A673 (cell line): ENCODE measurements around the gene RPL35A. TPM values are rescaled to one million over a fixed set of nuclear protein-coding genes. Genes with fewer than 3 reads are reported as not detected.
"Not testable (repeated sequence)": the region's sequence is repeated elsewhere in the genome, so short reads cannot be mapped to it uniquely, and the experiment has no call there.

Experiments
- BruUV-seq: library from RNA; stranded (reverse); fragments of 400-500 nt; replicated peaks from 2 replicates; lab custom pipeline; 2021; lab: Mats Ljungman, UMichigan
- CTCF ChIA-PET: fragments of 300-600 bp; sonication (Branson Sonifier 250); formaldehyde crosslinking; loops from one replicate; lab custom pipeline; 2022; ENCODE audit warnings: antibody characterized with exemption; lab: Charles Lee
- POLR2A ChIA-PET: fragments of 300-600 bp; sonication (Branson Sonifier 250); formaldehyde crosslinking; loops from one replicate; lab custom pipeline; 2022; ENCODE audit warnings: antibody characterized with exemption; ENCODE audit not compliant: low non-redundant PET; lab: Charles Lee
- DNase-seq: peaks from one replicate; pipeline ENCODE4 v3.0.0-alpha.2; 2015; ENCODE audit warnings: low spot score
- H3K27ac ChIP-seq: fragments of 200-600 bp; sonication (generic); 2 replicates; pipeline ENCODE4 v1.5.1; 2016; ENCODE audit warnings: mixed run types, low read depth, mild to moderate bottlenecking, mixed read lengths, antibody characterized with exemption, low read length; ENCODE audit not compliant: poor library complexity, severe bottlenecking
- H3K27me3 ChIP-seq: fragments of 200-600 bp; sonication (generic); replicated peaks from 2 replicates; pipeline ENCODE4 v1.6.1; 2017; ENCODE audit warnings: mixed run types, low read depth, mild to moderate bottlenecking, mixed read lengths, antibody characterized with exemption, low read length; ENCODE audit not compliant: insufficient read depth, poor library complexity
- H3K36me3 ChIP-seq: fragments of 200-600 bp; sonication (generic); 2 replicates; pipeline ENCODE4 v1.6.1; 2016; ENCODE audit warnings: mixed run types, mild to moderate bottlenecking, mixed read lengths, antibody characterized with exemption, low read length; ENCODE audit not compliant: insufficient read depth, poor library complexity, severe bottlenecking
- H3K4me1 ChIP-seq: fragments of 200-600 bp; sonication (generic); 2 replicates; pipeline ENCODE4 v1.6.1; 2017; ENCODE audit warnings: mixed run types, mild to moderate bottlenecking, mixed read lengths, antibody characterized with exemption, low read length; ENCODE audit not compliant: insufficient read depth, poor library complexity, severe bottlenecking
- H3K4me3 ChIP-seq: fragments of 200-600 bp; sonication (generic); 2 replicates; pipeline ENCODE4 v1.5.1; 2016; ENCODE audit warnings: low read depth, mixed run types, mild to moderate bottlenecking, mixed read lengths, low read length; ENCODE audit not compliant: poor library complexity, severe bottlenecking
- H3K9me3 ChIP-seq: fragments of 200-600 bp; sonication (generic); 2 replicates; pipeline ENCODE4 v1.6.1; 2016; ENCODE audit warnings: mixed run types, low read depth, mild to moderate bottlenecking, mixed read lengths, antibody characterized with exemption, low read length; ENCODE audit not compliant: poor library complexity, severe bottlenecking
- EZH2 ChIP-seq: fragments of 200-600 bp; sonication (generic); IDR thresholded peaks from 2 replicates; pipeline ENCODE4 v1.6.1; 2017; ENCODE audit warnings: borderline replicate concordance, low read depth, mild to moderate bottlenecking, mixed read lengths, antibody characterized with exemption, low read length; ENCODE audit not compliant: poor library complexity, severe bottlenecking
- intact Hi-C: fragments of 100-400 bp; cut with micrococcal nuclease; formaldehyde crosslinking; loops from one replicate; pipeline ENCODE4 v1.10.0; 2022; ENCODE audit not compliant: unreplicated experiment
- total RNA-seq: library from RNA; stranded (reverse); gene quantifications from 2 replicates; pipeline ENCODE4 v1.2.3, GENCODE V29; 2021
- TF ChIP-seq, protein P1 (sequence below): fragments of 300-800, 200-600 bp; sonication (generic); conservative IDR thresholded peaks from 2 replicates; pipeline ENCODE4 v1.5.1; 2017; ENCODE audit warnings: low read depth, mild to moderate bottlenecking, antibody characterized with exemption, low read length, moderate library complexity, mixed read lengths

Gene RPL35A
- total RNA-seq, 1 experiment from 2014 or later, result 1,102 TPM

- CTCF ChIA-PET, result no interaction called here
- Histone ChIP-seq H3K9me3 (no peaks in the 10 kb centered on the region), H3K4me3 (no peak overlapping the region), H3K27me3 (no peaks in the 10 kb centered on the region), H3K36me3 (no peaks in the 10 kb centered on the region), H3K27ac (no peak overlapping the region), H3K4me1 (peaks cover 6% of the 10 kb centered on the region)
- TF ChIP-seq, protein P1, sequence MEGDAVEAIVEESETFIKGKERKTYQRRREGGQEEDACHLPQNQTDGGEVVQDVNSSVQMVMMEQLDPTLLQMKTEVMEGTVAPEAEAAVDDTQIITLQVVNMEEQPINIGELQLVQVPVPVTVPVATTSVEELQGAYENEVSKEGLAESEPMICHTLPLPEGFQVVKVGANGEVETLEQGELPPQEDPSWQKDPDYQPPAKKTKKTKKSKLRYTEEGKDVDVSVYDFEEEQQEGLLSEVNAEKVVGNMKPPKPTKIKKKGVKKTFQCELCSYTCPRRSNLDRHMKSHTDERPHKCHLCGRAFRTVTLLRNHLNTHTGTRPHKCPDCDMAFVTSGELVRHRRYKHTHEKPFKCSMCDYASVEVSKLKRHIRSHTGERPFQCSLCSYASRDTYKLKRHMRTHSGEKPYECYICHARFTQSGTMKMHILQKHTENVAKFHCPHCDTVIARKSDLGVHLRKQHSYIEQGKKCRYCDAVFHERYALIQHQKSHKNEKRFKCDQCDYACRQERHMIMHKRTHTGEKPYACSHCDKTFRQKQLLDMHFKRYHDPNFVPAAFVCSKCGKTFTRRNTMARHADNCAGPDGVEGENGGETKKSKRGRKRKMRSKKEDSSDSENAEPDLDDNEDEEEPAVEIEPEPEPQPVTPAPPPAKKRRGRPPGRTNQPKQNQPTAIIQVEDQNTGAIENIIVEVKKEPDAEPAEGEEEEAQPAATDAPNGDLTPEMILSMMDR, result no peak
- no peak for TF ChIP-seq EZH2
- intact Hi-C loops, result loop anchor here (5.0 kb wide), 2 partner anchors 33 to 178 kb away; no protein-coding TSS in a partner anchor
- POLR2A ChIA-PET, result no interaction called here
- no peak for DNase-seq
- no TSS peak for BruUV-seq
These were observed 40.9 kb upstream of the RPL35A start for GRCh38 chr3:197908957-197909701.

- intact Hi-C loops, result no loop called here
- H3K36me3 ChIP-seq, result no peaks in the 10 kb centered on the region
- no peak overlapping the region for H3K27ac ChIP-seq
- POLR2A ChIA-PET, result no interaction called here
- peaks cover 6% of the 10 kb centered on the region for H3K4me1 ChIP-seq
- no peaks in the 10 kb centered on the region for H3K9me3 ChIP-seq
- no peak overlapping the region for H3K4me3 ChIP-seq
- no peak for TF ChIP-seq EZH2
- TF ChIP-seq, protein P1, result no peak
- no TSS peak for BruUV-seq
- DNase-seq, result no peak
- CTCF ChIA-PET, result no interaction called here
- no peaks in the 10 kb centered on the region for H3K27me3 ChIP-seq
These were observed 37.1 kb upstream of the RPL35A start for GRCh38 chr3:197912741-197913476.

- H3K27ac ChIP-seq, result no peak overlapping the region
- peak; percentile 24 for DNase-seq
These were observed 36.2 kb upstream of the RPL35A start for GRCh38 chr3:197913641-197914380.

GRCh38 chr3:197921429-197922275, 28.3 kb upstream of the RPL35A start:
- CTCF ChIA-PET, H3K36me3 ChIP-seq, H3K27me3 ChIP-seq, H3K4me3 ChIP-seq, DNase-seq, intact Hi-C loops, H3K4me1 ChIP-seq, H3K9me3 ChIP-seq, BruUV-seq, POLR2A ChIA-PET, H3K27ac ChIP-seq: not testable (repeated sequence)

More at GRCh38 chr3:197913641-197914380, 36.2 kb upstream of the RPL35A start:
- intact Hi-C loops, result no loop called here
- no peaks in the 10 kb centered on the region for H3K9me3 ChIP-seq
- CTCF ChIA-PET, result no interaction called here
- POLR2A ChIA-PET, result no interaction called here
- no TSS peak for BruUV-seq
- H3K27me3 ChIP-seq, result no peaks in the 10 kb centered on the region
- TF ChIP-seq, protein P1, result no peak
- TF ChIP-seq EZH2, result no peak
- peaks cover 6% of the 10 kb centered on the region for H3K4me1 ChIP-seq
- no peak overlapping the region for H3K4me3 ChIP-seq
- no peaks in the 10 kb centered on the region for H3K36me3 ChIP-seq
